SK-N-MC (cell line): ENCODE measurements around the gene CHRNA4.

Source experiments
- EZH2 ChIP-seq: fragments of 200-600 bp; sonication (generic); IDR thresholded peaks from one replicate; pipeline ENCODE4 v1.6.1; 2017; ENCODE audit warnings: antibody characterized with exemption
- FOXP2 ChIP-seq: optimal IDR thresholded peaks from 2 replicates; pipeline ENCODE3; 2011; ENCODE audit warnings: mild to moderate bottlenecking, moderate library complexity; ENCODE audit not compliant: insufficient read depth; ENCODE audit errors: extremely low read length, control extremely low read depth
- POLR2AphosphoS5 ChIP-seq: IDR thresholded peaks from 2 replicates; pipeline ENCODE4 v1.6.1; 2012; ENCODE audit warnings: mild to moderate bottlenecking, low read depth, low read length, borderline replicate concordance

- TF ChIP-seq EZH2 (no peak), FOXP2 (no peak), POLR2AphosphoS5 (no peak)
Observed at GRCh38 chr20:63328026-63328700, 33.0 kb downstream of the CHRNA4 start.
